ENCODE results near the gene ACOT7. TPM values are rescaled to one million over a fixed set of nuclear protein-coding genes. Genes with fewer than 3 reads are reported as not detected.

The ACOT7 gene
- total and polyA plus RNA-seq, 2 donors (not counting 1 experiment from before 2014, with no cell fraction given), result 4.2 to 4.6 TPM

GRCh38 chr1:6235296-6235677 is 158.3 kb downstream of the ACOT7 start:
- no peaks in the 10 kb centered on the region for H3K9me3 Mint-ChIP-seq (ENCODE audit: insufficient read depth)
- H3K27ac Mint-ChIP-seq, result peak overlapping the region; percentile 71

More at GRCh38 chr1:6235296-6235677, 158.3 kb downstream of the ACOT7 start:
- no peaks in the 10 kb centered on the region for H3K9me3 ChIP-seq (ENCODE audit: control extremely low read depth in 1 of 3, control insufficient read depth in 2 of 3, insufficient read depth in 1 of 3, low read length in 2 of 3)
- H3K4me1 ChIP-seq (ENCODE audit: control insufficient read depth in 2 of 2, insufficient read depth in 2 of 2, low read length in 2 of 2), result peaks cover 9 to 15% of the 10 kb centered on the region in 2 donors
- DNase-seq (no peak), ATAC-seq (ENCODE audit: low read depth) (no peak)
- POLR2A ChIA-PET, result interaction anchor here (0.6 to 0.9 kb wide), 3 partner anchors 26 to 550 kb away, joined by 3 to 4 read pairs (median 3); partner anchors contain the start of gene CAMTA1
- H3K9ac ChIP-seq (ENCODE audit: low read length), result peak overlapping the region; percentile 82
- WGBS (ENCODE audit: insufficient coverage), result 1% methylated on average over 29 of the region's 30 CpGs
- CTCF ChIA-PET, result interaction anchor here (0.9 to 1.3 kb wide), 4 partner anchors 9 to 35 kb away, joined by 3 to 6 read pairs (median 3); partner anchors contain the start of gene RPL22
- H3K27me3 Mint-ChIP-seq, result peaks cover 14% of the 10 kb centered on the region
- H2AFZ ChIP-seq (ENCODE audit: insufficient read depth, low read depth, low read length, poor library complexity, severe bottlenecking), result peak overlapping the region; percentile 76
- H3K27me3 ChIP-seq (replicated peaks in 1 of 4; ENCODE audit: control extremely low read depth in 1 of 4, control insufficient read depth in 3 of 4, insufficient read depth in 4 of 4, low read length in 3 of 4), result peaks cover 0 to 17% (median 7%) of the 10 kb centered on the region in 4 experiments
- peak overlapping the region; percentile 96 for H3K4me2 ChIP-seq (replicated peaks; ENCODE audit: low read depth, low read length, poor library complexity, severe bottlenecking)
- peaks cover 5 to 21% of the 10 kb centered on the region in 2 experiments for H3K36me3 ChIP-seq (replicated peaks in 1 of 2; ENCODE audit: control extremely low read depth in 1 of 2, control insufficient read depth in 1 of 2, extremely low read depth in 1 of 2, insufficient read depth in 2 of 2, low read length in 1 of 2)
- no peak for TF ChIP-seq EZH2 (IDR thresholded peaks at IDR 0.05; ENCODE audit: borderline replicate concordance, insufficient read depth, low read depth, low read length, poor library complexity, severe bottlenecking)
- TF ChIP-seq, protein P1, sequence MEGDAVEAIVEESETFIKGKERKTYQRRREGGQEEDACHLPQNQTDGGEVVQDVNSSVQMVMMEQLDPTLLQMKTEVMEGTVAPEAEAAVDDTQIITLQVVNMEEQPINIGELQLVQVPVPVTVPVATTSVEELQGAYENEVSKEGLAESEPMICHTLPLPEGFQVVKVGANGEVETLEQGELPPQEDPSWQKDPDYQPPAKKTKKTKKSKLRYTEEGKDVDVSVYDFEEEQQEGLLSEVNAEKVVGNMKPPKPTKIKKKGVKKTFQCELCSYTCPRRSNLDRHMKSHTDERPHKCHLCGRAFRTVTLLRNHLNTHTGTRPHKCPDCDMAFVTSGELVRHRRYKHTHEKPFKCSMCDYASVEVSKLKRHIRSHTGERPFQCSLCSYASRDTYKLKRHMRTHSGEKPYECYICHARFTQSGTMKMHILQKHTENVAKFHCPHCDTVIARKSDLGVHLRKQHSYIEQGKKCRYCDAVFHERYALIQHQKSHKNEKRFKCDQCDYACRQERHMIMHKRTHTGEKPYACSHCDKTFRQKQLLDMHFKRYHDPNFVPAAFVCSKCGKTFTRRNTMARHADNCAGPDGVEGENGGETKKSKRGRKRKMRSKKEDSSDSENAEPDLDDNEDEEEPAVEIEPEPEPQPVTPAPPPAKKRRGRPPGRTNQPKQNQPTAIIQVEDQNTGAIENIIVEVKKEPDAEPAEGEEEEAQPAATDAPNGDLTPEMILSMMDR (IDR thresholded peaks at IDR 0.05), result no peak
- no peaks in the 10 kb centered on the region for H4K20me1 ChIP-seq (ENCODE audit: control insufficient read depth, insufficient read depth, low read length, poor library complexity, severe bottlenecking)
- peak overlapping the region; percentile 89 for H3K4me3 Mint-ChIP-seq
- H3K27ac ChIP-seq (ENCODE audit: low read length in 2 of 2), result no peak overlapping the region
- peak overlapping the region in 4 of 5 experiments; percentile 47 to 84 (median 65) for H3K4me3 ChIP-seq (ENCODE audit: control extremely low read depth in 1 of 5, extremely low read depth in 1 of 5, insufficient read depth in 1 of 5, low read depth in 2 of 5, low read length in 4 of 5)
- peaks cover 11% of the 10 kb centered on the region for H3K79me2 ChIP-seq (ENCODE audit: control insufficient read depth, insufficient read depth, low read length)
- intact Hi-C loops (cut with micrococcal nuclease), result loop anchor here (1.0 to 5.0 kb wide), 2 partner anchors 36 to 467 kb away; partner anchors contain the start of genes DNAJC11 and RPL22
- H3K4me1 Mint-ChIP-seq, result peaks cover 10% of the 10 kb centered on the region
